Testis (tissue), 2 donors: ENCODE data around the gene TMEM144.

Experiments used
- POLR2A ChIP-seq: fragments of 450-650 bp; IDR thresholded peaks from one replicate; pipeline ENCODE4 v1.6.1; 2017; ENCODE audit warnings: antibody characterized with exemption, mild to moderate bottlenecking, moderate library complexity
- TF ChIP-seq, protein P1 (sequence below), 3 experiments: fragments of 450-650 bp in 2 of 3; fragments of 200-600 bp in 1 of 3; sonication (generic) in 1 of 3; IDR thresholded peaks; one replicate each; pipeline ENCODE4 v1.5.1; 2016 to 2019; ENCODE audit warnings: antibody characterized with exemption in 3 of 3, mild to moderate bottlenecking in 2 of 3, moderate library complexity in 1 of 3

DNA sequence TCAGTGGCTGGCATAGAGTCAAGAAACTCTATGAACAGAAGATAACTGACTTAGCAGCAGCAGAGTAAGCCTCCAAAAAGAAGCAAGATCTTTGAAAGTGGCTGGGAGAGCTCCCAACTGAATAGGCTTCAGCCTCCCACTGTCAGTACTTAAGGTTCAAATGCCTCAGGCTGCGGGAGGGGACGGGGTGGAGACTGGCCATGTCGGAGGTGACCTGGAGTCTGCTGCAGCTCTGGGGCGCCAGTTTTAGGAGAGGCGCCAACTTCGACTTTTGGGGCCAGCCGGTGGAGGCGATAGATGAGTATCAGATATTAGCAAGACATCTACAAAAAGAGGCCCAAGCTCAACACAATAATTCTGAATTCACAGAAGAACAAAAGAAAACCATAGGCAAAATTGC, 67.3 kb downstream of the TMEM144 start:
- TF ChIP-seq, protein P1, sequence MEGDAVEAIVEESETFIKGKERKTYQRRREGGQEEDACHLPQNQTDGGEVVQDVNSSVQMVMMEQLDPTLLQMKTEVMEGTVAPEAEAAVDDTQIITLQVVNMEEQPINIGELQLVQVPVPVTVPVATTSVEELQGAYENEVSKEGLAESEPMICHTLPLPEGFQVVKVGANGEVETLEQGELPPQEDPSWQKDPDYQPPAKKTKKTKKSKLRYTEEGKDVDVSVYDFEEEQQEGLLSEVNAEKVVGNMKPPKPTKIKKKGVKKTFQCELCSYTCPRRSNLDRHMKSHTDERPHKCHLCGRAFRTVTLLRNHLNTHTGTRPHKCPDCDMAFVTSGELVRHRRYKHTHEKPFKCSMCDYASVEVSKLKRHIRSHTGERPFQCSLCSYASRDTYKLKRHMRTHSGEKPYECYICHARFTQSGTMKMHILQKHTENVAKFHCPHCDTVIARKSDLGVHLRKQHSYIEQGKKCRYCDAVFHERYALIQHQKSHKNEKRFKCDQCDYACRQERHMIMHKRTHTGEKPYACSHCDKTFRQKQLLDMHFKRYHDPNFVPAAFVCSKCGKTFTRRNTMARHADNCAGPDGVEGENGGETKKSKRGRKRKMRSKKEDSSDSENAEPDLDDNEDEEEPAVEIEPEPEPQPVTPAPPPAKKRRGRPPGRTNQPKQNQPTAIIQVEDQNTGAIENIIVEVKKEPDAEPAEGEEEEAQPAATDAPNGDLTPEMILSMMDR (IDR thresholded peaks at IDR 0.05): no peak
- no peak for TF ChIP-seq POLR2A
